Measurements from ENCODE around the gene IRF2BPL. TPM values are rescaled to one million over a fixed set of nuclear protein-coding genes. Genes with fewer than 3 reads are reported as not detected.
A peak's percentile ranks its signal among the peaks of the same experiment; 100 is the strongest.

Gene IRF2BPL
- total RNA-seq: 10 to 100 TPM; 25.6 to 27.2 TPM
- polyA plus RNA-seq: 3.7 TPM

GRCh38 chr14:77028384-77029231 lies at the start of gene IRF2BPL:
Gene IRF2BPL (minus strand): TSS chr14:77028708. CDS start chr14:77027792, 916 bp downstream.
- DNase-seq: peak; percentile 89 to 97 (median 93)

GRCh38 chr14:77077040-77077439 lies 48.5 kb upstream of the IRF2BPL start:
- Mint-ChIP-seq H3K4me1 (no peaks in the 10 kb centered on the region), H3K27ac (no peak overlapping the region), H3K9me3 (peaks cover 0 to 6% (median 3%) of the 10 kb centered on the region in 5 donors), H3K27me3 (peaks cover 8 to 9% of the 10 kb centered on the region in 2 donors), H3K36me3 (peaks cover 0 to 8% (median 2%) of the 10 kb centered on the region in 3 donors), H3K4me3 (no peak overlapping the region)
- H3K36me3 ChIP-seq (ENCODE audit: insufficient read depth, low read length): no peaks in the 10 kb centered on the region
- DNase-seq: no peak
- no peak overlapping the region for H3K4me3 ChIP-seq (ENCODE audit: low read length)
- ChIA-PET POLR2A (no interaction called here), CTCF (interaction anchor here (0.7 to 15.4 kb wide), 8 partner anchors 9 to 204 kb away, joined by 3 to 280 read pairs (median 3); no protein-coding TSS in a partner anchor)
- H3K27me3 ChIP-seq (ENCODE audit: insufficient read depth, low read length, poor library complexity, severe bottlenecking): no peaks in the 10 kb centered on the region
- no peaks in the 10 kb centered on the region for H3K4me1 ChIP-seq (ENCODE audit: insufficient read depth, low read length)
- H3K27ac ChIP-seq (ENCODE audit: low read depth, low read length): no peak overlapping the region
- no peaks in the 10 kb centered on the region for H3K9me3 ChIP-seq (ENCODE audit: low read length)

More at GRCh38 chr14:77028384-77029231, at the start of gene IRF2BPL:
- no peaks in the 10 kb centered on the region for H3K9me3 Mint-ChIP-seq
- H3K27me3 ChIP-seq (ENCODE audit: insufficient read depth, low read length, poor library complexity, severe bottlenecking): no peaks in the 10 kb centered on the region
- H3K36me3 ChIP-seq (ENCODE audit: insufficient read depth, low read length): peaks cover 9% of the 10 kb centered on the region
- H3K9me3 ChIP-seq (ENCODE audit: low read length): no peaks in the 10 kb centered on the region
- H3K4me3 ChIP-seq (ENCODE audit: low read length): peak within 1 kb of the TSS; percentile 72
- H3K27ac Mint-ChIP-seq: peak within 1 kb of the TSS; percentile 94 to 100 (median 98)
- H3K27me3 Mint-ChIP-seq: peaks cover 0 to 3% of the 10 kb centered on the region in 2 donors
- peak within 1 kb of the TSS; percentile 87 for H3K27ac ChIP-seq (ENCODE audit: low read depth, low read length)
- peaks cover 69% of the 10 kb centered on the region for H3K4me1 ChIP-seq (ENCODE audit: insufficient read depth, low read length)
- ChIA-PET CTCF (interaction anchor here (0.7 to 5.2 kb wide), 19 partner anchors 8 to 152 kb away, joined by 3 to 36 read pairs (median 8); no protein-coding TSS in a partner anchor), POLR2A (interaction anchor here (0.8 to 2.7 kb wide), 13 partner anchors 11 to 292 kb away, joined by 3 to 62 read pairs (median 7); partner anchors contain the start of genes GSTZ1 and POMT2)
- peaks cover 51 to 69% (median 58%) of the 10 kb centered on the region in 3 donors for H3K4me1 Mint-ChIP-seq
- H3K4me3 Mint-ChIP-seq: peak within 1 kb of the TSS; percentile 91 to 96 (median 94)
- peaks cover 0 to 29% (median 8%) of the 10 kb centered on the region in 3 donors for H3K36me3 Mint-ChIP-seq

GRCh38 chr14:77076113-77076631 lies 47.7 kb upstream of the IRF2BPL start:
- Histone ChIP-seq H3K27ac (ENCODE audit: low read depth, low read length) (no peak overlapping the region), H3K4me1 (ENCODE audit: insufficient read depth, low read length) (no peaks in the 10 kb centered on the region), H3K36me3 (ENCODE audit: insufficient read depth, low read length) (no peaks in the 10 kb centered on the region), H3K4me3 (ENCODE audit: low read length) (no peak overlapping the region), H3K9me3 (ENCODE audit: low read length) (no peaks in the 10 kb centered on the region), H3K27me3 (ENCODE audit: insufficient read depth, low read length, poor library complexity, severe bottlenecking) (no peaks in the 10 kb centered on the region)
- Mint-ChIP-seq H3K36me3 (peaks cover 0 to 8% (median 2%) of the 10 kb centered on the region in 3 donors), H3K27me3 (peaks cover 6 to 9% of the 10 kb centered on the region in 2 donors), H3K27ac (no peak overlapping the region), H3K4me1 (no peaks in the 10 kb centered on the region), H3K9me3 (peaks cover 0 to 6% (median 3%) of the 10 kb centered on the region in 5 donors), H3K4me3 (no peak overlapping the region)
- POLR2A ChIA-PET: interaction anchor here (0.6 kb wide), 1 partner anchor 65 kb away, joined by 3 read pairs; the partner anchor contains the start of gene ZDHHC22
- DNase-seq: no peak
- CTCF ChIA-PET: interaction anchor here (0.7 to 15.4 kb wide), 9 partner anchors 8 to 203 kb away, joined by 3 to 280 read pairs (median 3); no protein-coding TSS in a partner anchor

- peak overlapping the region in 1 of 8 donors; percentile 47 for H3K27ac Mint-ChIP-seq
- H3K36me3 Mint-ChIP-seq: peaks cover 0 to 5% (median 2%) of the 10 kb centered on the region in 3 donors
- no peak overlapping the region for H3K4me3 Mint-ChIP-seq
- no peak overlapping the region for H3K27ac ChIP-seq (ENCODE audit: low read depth, low read length)
- H3K4me1 Mint-ChIP-seq: no peaks in the 10 kb centered on the region
- ChIA-PET POLR2A (no interaction called here), CTCF (interaction anchor here (1.2 to 15.4 kb wide), 2 partner anchors 162 to 202 kb away, joined by 5 to 280 read pairs; no protein-coding TSS in a partner anchor)
- no peaks in the 10 kb centered on the region for H3K9me3 ChIP-seq (ENCODE audit: low read length)
- no peaks in the 10 kb centered on the region for H3K4me1 ChIP-seq (ENCODE audit: insufficient read depth, low read length)
- H3K36me3 ChIP-seq (ENCODE audit: insufficient read depth, low read length): no peaks in the 10 kb centered on the region
- no peak for DNase-seq
- H3K27me3 Mint-ChIP-seq: peaks cover 10 to 11% of the 10 kb centered on the region in 2 donors
- H3K27me3 ChIP-seq (ENCODE audit: insufficient read depth, low read length, poor library complexity, severe bottlenecking): no peaks in the 10 kb centered on the region
- H3K9me3 Mint-ChIP-seq: peaks cover 0 to 4% (median 3%) of the 10 kb centered on the region in 5 donors
- H3K4me3 ChIP-seq (ENCODE audit: low read length): no peak overlapping the region
These were observed 46.5 kb upstream of the IRF2BPL start for GRCh38 chr14:77074969-77075368.

GRCh38 chr14:77071938-77072388 lies 43.5 kb upstream of the IRF2BPL start:
- POLR2A ChIA-PET: no interaction called here
- Mint-ChIP-seq H3K4me1 (no peaks in the 10 kb centered on the region), H3K27me3 (peaks cover 10 to 28% of the 10 kb centered on the region in 2 donors)

GRCh38 chr14:77069551-77069950 lies 41.0 kb upstream of the IRF2BPL start:
- Mint-ChIP-seq H3K27me3 (peaks cover 13 to 24% of the 10 kb centered on the region in 2 donors), H3K36me3 (no peaks in the 10 kb centered on the region), H3K4me1 (no peaks in the 10 kb centered on the region), H3K27ac (no peak overlapping the region), H3K9me3 (no peaks in the 10 kb centered on the region), H3K4me3 (no peak overlapping the region)
- ChIA-PET CTCF (interaction anchor here (1.1 to 15.4 kb wide), 21 partner anchors 9 to 360 kb away, joined by 3 to 280 read pairs (median 11); no protein-coding TSS in a partner anchor), POLR2A (interaction anchor here (0.5 kb wide), 1 partner anchor 45 kb away, joined by 4 read pairs; no protein-coding TSS in a partner anchor)
- Histone ChIP-seq H3K36me3 (ENCODE audit: insufficient read depth, low read length) (no peaks in the 10 kb centered on the region), H3K27me3 (ENCODE audit: insufficient read depth, low read length, poor library complexity, severe bottlenecking) (peaks cover 16% of the 10 kb centered on the region), H3K4me1 (ENCODE audit: insufficient read depth, low read length) (no peaks in the 10 kb centered on the region), H3K27ac (ENCODE audit: low read depth, low read length) (no peak overlapping the region), H3K4me3 (ENCODE audit: low read length) (no peak overlapping the region), H3K9me3 (ENCODE audit: low read length) (no peaks in the 10 kb centered on the region)
- DNase-seq: no peak

More at GRCh38 chr14:77071938-77072388, 43.5 kb upstream of the IRF2BPL start:
- DNase-seq: no peak
- CTCF ChIA-PET: interaction anchor here (1.1 to 15.4 kb wide), 11 partner anchors 10 to 362 kb away, joined by 3 to 280 read pairs (median 8); no protein-coding TSS in a partner anchor
- no peaks in the 10 kb centered on the region for H3K36me3 Mint-ChIP-seq
- Histone ChIP-seq H3K36me3 (ENCODE audit: insufficient read depth, low read length) (no peaks in the 10 kb centered on the region), H3K27ac (ENCODE audit: low read depth, low read length) (no peak overlapping the region), H3K27me3 (ENCODE audit: insufficient read depth, low read length, poor library complexity, severe bottlenecking) (peaks cover 16% of the 10 kb centered on the region), H3K9me3 (ENCODE audit: low read length) (no peaks in the 10 kb centered on the region), H3K4me1 (ENCODE audit: insufficient read depth, low read length) (no peaks in the 10 kb centered on the region), H3K4me3 (ENCODE audit: low read length) (no peak overlapping the region)
- H3K9me3 Mint-ChIP-seq: no peaks in the 10 kb centered on the region
- no peak overlapping the region for H3K4me3 Mint-ChIP-seq
- H3K27ac Mint-ChIP-seq: no peak overlapping the region

GRCh38 chr14:77068517-77069200 lies 40.2 kb upstream of the IRF2BPL start:
- no peak overlapping the region for H3K27ac ChIP-seq (ENCODE audit: low read depth, low read length)
- H3K27ac Mint-ChIP-seq: no peak overlapping the region
- POLR2A ChIA-PET: no interaction called here

More at GRCh38 chr14:77068517-77069200, 40.2 kb upstream of the IRF2BPL start:
- no peak for DNase-seq
- CTCF ChIA-PET: interaction anchor here (0.6 to 15.4 kb wide), 20 partner anchors 8 to 202 kb away, joined by 3 to 280 read pairs (median 4); no protein-coding TSS in a partner anchor
- Mint-ChIP-seq H3K4me3 (no peak overlapping the region), H3K36me3 (no peaks in the 10 kb centered on the region), H3K4me1 (no peaks in the 10 kb centered on the region), H3K9me3 (no peaks in the 10 kb centered on the region), H3K27me3 (peaks cover 13 to 26% of the 10 kb centered on the region in 2 donors)
- Histone ChIP-seq H3K9me3 (ENCODE audit: low read length) (no peaks in the 10 kb centered on the region), H3K4me1 (ENCODE audit: insufficient read depth, low read length) (no peaks in the 10 kb centered on the region), H3K36me3 (ENCODE audit: insufficient read depth, low read length) (no peaks in the 10 kb centered on the region), H3K27me3 (ENCODE audit: insufficient read depth, low read length, poor library complexity, severe bottlenecking) (peaks cover 16% of the 10 kb centered on the region), H3K4me3 (ENCODE audit: low read length) (no peak overlapping the region)

Measured in CD8-positive, alpha-beta memory T cell (primary cell).